HCT116 (cell line): ENCODE data around the gene TTC12. TPM values are rescaled to one million over a fixed set of nuclear protein-coding genes. Genes with fewer than 3 reads are reported as not detected.
A peak's percentile ranks its signal among the peaks of the same experiment; 100 is the strongest.

Experiments
- ATAC-seq: fragments of 200-7000 bp; cut with Tn5 transposase; 2 replicates; pipeline ENCODE4 v1.9.1; 2020; ENCODE audit warnings: mild to moderate bottlenecking, moderate library complexity
- BruUV-seq: library from RNA; stranded (reverse); fragments of 400-500 nt; replicated peaks from 2 replicates; lab custom pipeline; 2021; lab: Mats Ljungman, UMichigan
- CTCF ChIA-PET: fragments of 300-600 bp; sonication (Branson Sonifier 250); formaldehyde crosslinking; loops from one replicate; lab custom pipeline; 2021; ENCODE audit warnings: antibody characterized with exemption; lab: Charles Lee
- POLR2A ChIA-PET: fragments of 300-600, 350-600 bp; sonication (Branson Sonifier 250); formaldehyde crosslinking; loops from one replicate; lab custom pipeline; 2021; ENCODE audit warnings: antibody characterized with exemption; lab: Charles Lee
- RAD21 ChIA-PET, 2 experiments: fragments of 300-600 bp; sonication (Branson Sonifier 250); formaldehyde crosslinking; loops; one replicate each; lab custom pipeline; 2023; ENCODE audit warnings: low total read pairs in 2 of 2; ENCODE audit not compliant: uncharacterized antibody in 2 of 2, unreplicated experiment in 2 of 2, low non-redundant PET in 1 of 2; lab: Charles Lee
- DNase-seq: peaks from one replicate; pipeline ENCODE4 v3.0.0-alpha.2; 2010; ENCODE audit warnings: low read depth, low spot score
- H2AFZ ChIP-seq: fragments of 200-600 bp; shearing (Covaris generic), sonication (generic); 2 replicates; pipeline ENCODE4 v1.6.1; 2017; ENCODE audit warnings: low read depth, mixed run types, mixed read lengths, antibody characterized with exemption, low read length; ENCODE audit not compliant: poor library complexity, severe bottlenecking
- H3K27ac ChIP-seq: 2 replicates; pipeline ENCODE4 v1.5.1; 2012; ENCODE audit warnings: low read depth, low read length
- H3K27me3 ChIP-seq: fragments of 200-600 bp; sonication (generic); 2 replicates; pipeline ENCODE4 v1.6.1; 2016; ENCODE audit warnings: mixed run types, low read length, mixed read lengths; ENCODE audit not compliant: insufficient read depth
- H3K36me3 ChIP-seq, 2 experiments: fragments of 200-500 bp in 1 of 2; fragments of 200-600 bp in 1 of 2; sonication (Bioruptor generic) in 1 of 2; sonication (generic) in 1 of 2; 2 replicates each; pipeline versions ENCODE4 v1.5.1 to v1.6.1; 2014 to 2016; ENCODE audit warnings: low read length in 2 of 2, inconsistent platforms in 1 of 2, mixed read lengths in 1 of 2, mixed run types in 1 of 2; ENCODE audit not compliant: insufficient read depth in 2 of 2, control insufficient read depth in 1 of 2
- H3K4me1 ChIP-seq, 2 experiments: fragments of 200-600 bp in 1 of 2; sonication (generic) in 1 of 2; 2 replicates each; pipeline versions ENCODE4 v1.5.1 to v1.6.1; 2012 to 2017; ENCODE audit warnings: low read length in 2 of 2, inconsistent platforms in 1 of 2, mild to moderate bottlenecking in 1 of 2, mixed read lengths in 1 of 2, mixed run types in 1 of 2, moderate library complexity in 1 of 2; ENCODE audit not compliant: insufficient read depth in 2 of 2, control insufficient read depth in 1 of 2
- H3K4me2 ChIP-seq: fragments of 200-600 bp; sonication (generic); 2 replicates; pipeline ENCODE4 v1.6.1; 2017; ENCODE audit warnings: mixed run types, low read length, mixed read lengths
- H3K4me3 ChIP-seq, 2 experiments: fragments of 200-600 bp in 1 of 2; sonication (generic) in 1 of 2; replicated peaks in 1 of 2; 2 replicates each; pipeline ENCODE4 v1.5.1; 2011 to 2016; ENCODE audit warnings: low read length in 2 of 2, control low read depth in 1 of 2, low read depth in 1 of 2, mild to moderate bottlenecking in 1 of 2, mixed read lengths in 1 of 2, mixed run types in 1 of 2
- H3K79me2 ChIP-seq: fragments of 200-600 bp; sonication (generic); 2 replicates; pipeline ENCODE4 v1.6.1; 2017; ENCODE audit warnings: mild to moderate bottlenecking, mixed run types, low read length, moderate library complexity, mixed read lengths; ENCODE audit not compliant: insufficient read depth
- H3K9ac ChIP-seq: fragments of 200-600 bp; sonication (generic); 2 replicates; pipeline ENCODE4 v1.6.1; 2016; ENCODE audit warnings: low read length, mixed read lengths
- H3K9me2 ChIP-seq: fragments of 200-600 bp; sonication (generic), shearing (Covaris generic); 2 replicates; pipeline ENCODE4 v1.6.1; 2017; ENCODE audit warnings: mixed run types, mild to moderate bottlenecking, moderate library complexity; ENCODE audit not compliant: insufficient read depth
- H3K9me3 ChIP-seq, 2 experiments: fragments of 200-500 bp in 1 of 2; fragments of 200-600 bp in 1 of 2; sonication (Bioruptor generic) in 1 of 2; sonication (generic) in 1 of 2; 2 replicates each; pipeline ENCODE4 v1.6.1; 2014 to 2017; ENCODE audit warnings: low read length in 2 of 2, mixed read lengths in 2 of 2, inconsistent platforms in 1 of 2, low read depth in 1 of 2, mild to moderate bottlenecking in 1 of 2, mixed run types in 1 of 2, moderate library complexity in 1 of 2; ENCODE audit not compliant: control insufficient read depth in 1 of 2, insufficient read depth in 1 of 2
- H4K20me1 ChIP-seq: fragments of 200-600 bp; sonication (generic), shearing (Covaris generic); 2 replicates; pipeline ENCODE4 v1.6.1; 2017; ENCODE audit warnings: mixed run types, mild to moderate bottlenecking, moderate library complexity; ENCODE audit not compliant: insufficient read depth
- CEBPB ChIP-seq: IDR thresholded peaks from 2 replicates; pipeline ENCODE4 v1.6.1; 2012; ENCODE audit warnings: low read depth
- EGR1 ChIP-seq: IDR thresholded peaks from 2 replicates; pipeline ENCODE4 v1.6.1; 2012; ENCODE audit warnings: low read depth
- EZH2 ChIP-seq: fragments of 200-600 bp; sonication (generic); IDR thresholded peaks from 2 replicates; pipeline ENCODE4 v1.6.1; 2017; ENCODE audit warnings: antibody characterized with exemption, mixed run types
- EZH2phosphoT487 ChIP-seq: fragments of 200-600 bp; IDR thresholded peaks from 2 replicates; pipeline ENCODE4 v1.6.1; 2018; ENCODE audit warnings: antibody characterized with exemption, borderline replicate concordance
- FOSL1 ChIP-seq: IDR thresholded peaks from 2 replicates; pipeline ENCODE4 v1.6.1; 2012; ENCODE audit warnings: low read depth
- JUND ChIP-seq: IDR thresholded peaks from 2 replicates; pipeline ENCODE4 v1.6.1; 2012
- POLR2A ChIP-seq: IDR thresholded peaks from 2 replicates; pipeline ENCODE4 v1.7.0; 2011; ENCODE audit warnings: borderline replicate concordance; ENCODE audit not compliant: insufficient read depth, insufficient read length; ENCODE audit errors: extremely low read depth
- POLR2AphosphoS5 ChIP-seq: IDR thresholded peaks from 2 replicates; pipeline ENCODE4 v1.6.1; 2011; ENCODE audit warnings: mild to moderate bottlenecking, low read depth, low read length, moderate library complexity
- RAD21 ChIP-seq: IDR thresholded peaks from 2 replicates; pipeline ENCODE4 v1.6.1; 2012; ENCODE audit warnings: low read depth, mild to moderate bottlenecking
- SIN3A ChIP-seq: IDR thresholded peaks from 2 replicates; pipeline ENCODE4 v1.6.1; 2012; ENCODE audit warnings: low read depth
- TCF7L2 ChIP-seq: IDR thresholded peaks from 2 replicates; pipeline ENCODE4 v1.7.0; 2011; ENCODE audit warnings: borderline replicate concordance, inconsistent platforms; ENCODE audit not compliant: insufficient read depth, insufficient read length; ENCODE audit errors: extremely low read depth
- intact Hi-C: fragments of 100-400 bp; cut with micrococcal nuclease; formaldehyde crosslinking; loops from 2 replicates; pipeline ENCODE4 v1.10.0; 2022
- total RNA-seq: library from RNA; stranded (reverse); gene quantifications from one replicate; pipeline ENCODE4 v1.2.1, GENCODE V29; 2021; ENCODE audit not compliant: unreplicated experiment
- TF ChIP-seq, protein P1 (sequence below), 3 experiments: fragments of 200-600 bp in 1 of 3; sonication (generic) in 1 of 3; IDR thresholded peaks in 2 of 3; conservative IDR thresholded peaks in 1 of 3; 2 replicates each; pipeline ENCODE4 v1.5.1; 2012 to 2017; ENCODE audit warnings: low read depth in 2 of 3, low read length in 2 of 3, antibody characterized with exemption in 1 of 3, borderline replicate concordance in 1 of 3, control low read depth in 1 of 3, mild to moderate bottlenecking in 1 of 3, mixed read lengths in 1 of 3, mixed run types in 1 of 3, moderate library complexity in 1 of 3; ENCODE audit not compliant: insufficient read depth in 1 of 3
- TF ChIP-seq, protein P2 (sequence below): IDR thresholded peaks from 2 replicates; pipeline ENCODE4 v1.6.1; 2012
- TF ChIP-seq, protein P3 (sequence below): IDR thresholded peaks from 2 replicates; pipeline ENCODE4 v1.6.1; 2012; ENCODE audit warnings: low read depth

The TTC12 gene
- total RNA-seq, 1 experiment from 2014 or later, result 12.6 TPM

DNA sequence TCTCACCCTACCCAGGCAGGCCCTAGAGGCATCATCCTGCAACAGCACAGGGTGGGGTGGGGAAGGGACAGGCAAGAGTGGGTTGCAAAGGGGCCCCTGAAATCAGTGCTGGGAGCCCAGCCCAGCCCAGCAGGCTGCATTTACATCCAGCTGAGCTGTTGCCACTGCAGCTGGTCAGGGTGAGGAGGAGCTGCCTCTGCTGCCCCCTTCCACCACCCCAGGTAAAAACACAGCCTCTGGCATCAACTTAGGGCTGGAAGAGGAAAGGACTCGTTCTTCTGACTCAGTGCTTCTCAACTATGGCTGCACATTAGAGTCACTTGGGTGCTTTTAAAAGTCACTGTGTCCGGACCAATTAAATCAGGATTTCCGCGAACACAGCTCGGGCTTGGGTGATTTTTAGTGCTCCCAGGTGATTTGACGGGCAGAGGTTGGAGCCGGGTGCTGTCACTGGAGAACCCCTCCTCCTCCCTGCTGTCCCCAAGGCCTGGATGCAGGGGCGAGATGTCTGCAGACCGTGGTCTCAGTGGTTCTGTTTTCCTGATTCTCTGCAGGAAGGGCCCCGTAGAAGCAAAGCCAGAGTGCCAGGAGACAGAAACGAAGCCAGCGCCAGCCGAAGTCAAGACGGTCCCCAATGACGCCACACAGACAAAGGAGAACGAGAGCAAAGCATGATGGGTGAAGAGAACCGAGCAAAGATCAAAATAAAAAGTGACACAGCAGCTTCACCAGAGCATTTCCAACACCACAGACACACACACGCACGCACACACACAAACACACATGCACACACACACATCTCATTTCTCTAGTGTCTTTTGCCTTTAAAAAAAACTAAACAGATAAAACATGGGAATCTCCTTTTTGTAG is 39.4 kb upstream of the TTC12 start:
- Histone ChIP-seq H3K27me3 (peaks cover 19% of the 10 kb centered on the region; the same call in 1 of the 2 replicates), H3K79me2 (no peaks in the 10 kb centered on the region), H3K4me2 (no peak overlapping the region), H3K4me3 (no peak overlapping the region), H3K9ac (no peak overlapping the region), H3K4me1 (no peaks in the 10 kb centered on the region), H4K20me1 (no peaks in the 10 kb centered on the region), H3K9me2 (no peaks in the 10 kb centered on the region), H3K27ac (no peak overlapping the region), H3K36me3 (no peaks in the 10 kb centered on the region), H3K9me3 (no peaks in the 10 kb centered on the region), H2AFZ (no peak overlapping the region)
- BruUV-seq, result no TSS peak
- ChIA-PET CTCF (no interaction called here), RAD21 (no interaction called here), POLR2A (no interaction called here)
- intact Hi-C loops, result no loop called here
- ATAC-seq, result peak; percentile 81
- no peak for DNase-seq
- TF ChIP-seq RAD21 (peak; percentile 17; the same call in 1 of the 2 replicates), FOSL1 (no peak)
- TF ChIP-seq, protein P1, sequence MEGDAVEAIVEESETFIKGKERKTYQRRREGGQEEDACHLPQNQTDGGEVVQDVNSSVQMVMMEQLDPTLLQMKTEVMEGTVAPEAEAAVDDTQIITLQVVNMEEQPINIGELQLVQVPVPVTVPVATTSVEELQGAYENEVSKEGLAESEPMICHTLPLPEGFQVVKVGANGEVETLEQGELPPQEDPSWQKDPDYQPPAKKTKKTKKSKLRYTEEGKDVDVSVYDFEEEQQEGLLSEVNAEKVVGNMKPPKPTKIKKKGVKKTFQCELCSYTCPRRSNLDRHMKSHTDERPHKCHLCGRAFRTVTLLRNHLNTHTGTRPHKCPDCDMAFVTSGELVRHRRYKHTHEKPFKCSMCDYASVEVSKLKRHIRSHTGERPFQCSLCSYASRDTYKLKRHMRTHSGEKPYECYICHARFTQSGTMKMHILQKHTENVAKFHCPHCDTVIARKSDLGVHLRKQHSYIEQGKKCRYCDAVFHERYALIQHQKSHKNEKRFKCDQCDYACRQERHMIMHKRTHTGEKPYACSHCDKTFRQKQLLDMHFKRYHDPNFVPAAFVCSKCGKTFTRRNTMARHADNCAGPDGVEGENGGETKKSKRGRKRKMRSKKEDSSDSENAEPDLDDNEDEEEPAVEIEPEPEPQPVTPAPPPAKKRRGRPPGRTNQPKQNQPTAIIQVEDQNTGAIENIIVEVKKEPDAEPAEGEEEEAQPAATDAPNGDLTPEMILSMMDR (IDR thresholded peaks at IDR 0.05 in 2 of 3, conservative IDR thresholded peaks at IDR 0.05 in 1 of 3; ENCODE audit: borderline replicate concordance in 1 of 3, insufficient read depth in 1 of 3, low read depth in 2 of 3, low read length in 2 of 3), result peak in 2 of 3 experiments; percentile 23 to 28; a peak in 3 of 6 replicates

DNA sequence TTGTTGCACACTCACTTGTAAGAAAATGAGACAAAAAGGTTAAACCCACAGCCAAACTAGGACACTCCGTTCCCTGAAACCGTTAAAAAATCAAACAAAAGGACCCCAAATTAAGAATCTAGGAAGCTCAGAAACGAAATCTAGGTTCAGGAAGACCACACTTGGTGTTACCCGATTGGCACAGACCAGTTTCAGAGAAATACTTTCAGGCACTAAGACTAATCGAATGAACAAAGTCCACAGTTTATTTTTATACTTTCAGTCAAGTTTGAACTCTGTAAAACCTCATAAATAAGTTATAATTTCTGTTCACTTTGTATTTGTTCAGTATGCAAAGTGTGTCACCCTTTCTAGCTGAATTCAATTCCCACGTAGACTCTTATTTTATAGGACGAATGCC is 38.8 kb upstream of the TTC12 start:
- Histone ChIP-seq H3K27ac (no peak overlapping the region), H3K79me2 (no peaks in the 10 kb centered on the region), H2AFZ (no peak overlapping the region), H3K4me3 (no peak overlapping the region), H3K9ac (no peak overlapping the region), H3K9me2 (no peaks in the 10 kb centered on the region), H3K9me3 (no peaks in the 10 kb centered on the region), H3K4me1 (no peaks in the 10 kb centered on the region), H3K27me3 (peaks cover 19% of the 10 kb centered on the region; the same call in 1 of the 2 replicates), H3K36me3 (no peaks in the 10 kb centered on the region), H4K20me1 (no peaks in the 10 kb centered on the region), H3K4me2 (no peak overlapping the region)
- ChIA-PET POLR2A (no interaction called here), RAD21 (no interaction called here), CTCF (no interaction called here)
- BruUV-seq, result no TSS peak
- intact Hi-C loops, result no loop called here
- no peak for DNase-seq
- no peak for ATAC-seq
- TF ChIP-seq CEBPB (no peak), EZH2phosphoT487 (no peak), EGR1 (no peak), RAD21 (no peak), JUND (no peak), POLR2A (no peak), EZH2 (no peak), POLR2AphosphoS5 (no peak), SIN3A (no peak), TCF7L2 (no peak)
- TF ChIP-seq, protein P2, sequence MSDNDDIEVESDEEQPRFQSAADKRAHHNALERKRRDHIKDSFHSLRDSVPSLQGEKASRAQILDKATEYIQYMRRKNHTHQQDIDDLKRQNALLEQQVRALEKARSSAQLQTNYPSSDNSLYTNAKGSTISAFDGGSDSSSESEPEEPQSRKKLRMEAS, result no peak
- TF ChIP-seq, protein P3, sequence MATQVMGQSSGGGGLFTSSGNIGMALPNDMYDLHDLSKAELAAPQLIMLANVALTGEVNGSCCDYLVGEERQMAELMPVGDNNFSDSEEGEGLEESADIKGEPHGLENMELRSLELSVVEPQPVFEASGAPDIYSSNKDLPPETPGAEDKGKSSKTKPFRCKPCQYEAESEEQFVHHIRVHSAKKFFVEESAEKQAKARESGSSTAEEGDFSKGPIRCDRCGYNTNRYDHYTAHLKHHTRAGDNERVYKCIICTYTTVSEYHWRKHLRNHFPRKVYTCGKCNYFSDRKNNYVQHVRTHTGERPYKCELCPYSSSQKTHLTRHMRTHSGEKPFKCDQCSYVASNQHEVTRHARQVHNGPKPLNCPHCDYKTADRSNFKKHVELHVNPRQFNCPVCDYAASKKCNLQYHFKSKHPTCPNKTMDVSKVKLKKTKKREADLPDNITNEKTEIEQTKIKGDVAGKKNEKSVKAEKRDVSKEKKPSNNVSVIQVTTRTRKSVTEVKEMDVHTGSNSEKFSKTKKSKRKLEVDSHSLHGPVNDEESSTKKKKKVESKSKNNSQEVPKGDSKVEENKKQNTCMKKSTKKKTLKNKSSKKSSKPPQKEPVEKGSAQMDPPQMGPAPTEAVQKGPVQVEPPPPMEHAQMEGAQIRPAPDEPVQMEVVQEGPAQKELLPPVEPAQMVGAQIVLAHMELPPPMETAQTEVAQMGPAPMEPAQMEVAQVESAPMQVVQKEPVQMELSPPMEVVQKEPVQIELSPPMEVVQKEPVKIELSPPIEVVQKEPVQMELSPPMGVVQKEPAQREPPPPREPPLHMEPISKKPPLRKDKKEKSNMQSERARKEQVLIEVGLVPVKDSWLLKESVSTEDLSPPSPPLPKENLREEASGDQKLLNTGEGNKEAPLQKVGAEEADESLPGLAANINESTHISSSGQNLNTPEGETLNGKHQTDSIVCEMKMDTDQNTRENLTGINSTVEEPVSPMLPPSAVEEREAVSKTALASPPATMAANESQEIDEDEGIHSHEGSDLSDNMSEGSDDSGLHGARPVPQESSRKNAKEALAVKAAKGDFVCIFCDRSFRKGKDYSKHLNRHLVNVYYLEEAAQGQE, result no peak
